Endothelial cell of umbilical vein (primary cell): Measurements from ENCODE around the gene XXYLT1. TPM values are rescaled to one million over a fixed set of nuclear protein-coding genes. Genes with fewer than 3 reads are reported as not detected.

Experiments used
- BruUV-seq: library from RNA; stranded (reverse); fragments of 400-500 nt; replicated peaks from 2 replicates; lab custom pipeline; 2021; lab: Mats Ljungman, UMichigan
- CTCF ChIA-PET: fragments of 300-600, 350-600 bp; sonication (Branson Sonifier 250); formaldehyde crosslinking; loops from one replicate; lab custom pipeline; 2021; ENCODE audit warnings: antibody characterized with exemption, inconsistent platforms; lab: Charles Lee
- POLR2A ChIA-PET: fragments of 300-600, 350-600 bp; sonication (Branson Sonifier 250); formaldehyde crosslinking; loops from one replicate; lab custom pipeline; 2021; ENCODE audit warnings: antibody characterized with exemption, inconsistent platforms; lab: Charles Lee
- DNase-seq: peaks from one replicate; pipeline ENCODE4 v3.0.0-alpha.2; 2011; ENCODE audit warnings: low read depth, low spot score
- FAIRE-seq: peaks from 2 replicates; lab custom pipeline; 2011; peaks lifted over from hg19 to GRCh38; lab: Jason Lieb, UNC
- H2AFZ ChIP-seq: 2 replicates; pipeline ENCODE4 v1.6.0; 2012; ENCODE audit warnings: low read depth, low read length, control low read depth, inconsistent platforms
- H3K27ac ChIP-seq: 2 replicates; pipeline ENCODE4 v1.5.1; 2011; ENCODE audit warnings: low read depth, mild to moderate bottlenecking, control low read depth, low read length, moderate library complexity; ENCODE audit not compliant: insufficient read depth
- H3K27me3 ChIP-seq, 2 experiments: 2 replicates each; pipeline versions ENCODE4 v1.6.0 to v1.6.1; 2011; ENCODE audit warnings: low read length in 2 of 2, mixed read lengths in 1 of 2; ENCODE audit not compliant: control insufficient read depth in 2 of 2, insufficient read depth in 2 of 2
- H3K36me3 ChIP-seq, 2 experiments: 2 replicates in 1 of 2; 3 replicates in 1 of 2; pipeline ENCODE4 v1.5.1; 2011; ENCODE audit warnings: low read length in 2 of 2, mild to moderate bottlenecking in 1 of 2, moderate library complexity in 1 of 2; ENCODE audit not compliant: control insufficient read depth in 2 of 2, insufficient read depth in 2 of 2; ENCODE audit errors: extremely low read depth in 1 of 2
- H3K4me1 ChIP-seq: 3 replicates; pipeline ENCODE4 v1.5.1; 2011; ENCODE audit warnings: mild to moderate bottlenecking, low read length; ENCODE audit not compliant: control insufficient read depth, insufficient read depth; ENCODE audit errors: extremely low read depth
- H3K4me2 ChIP-seq: 2 replicates; pipeline ENCODE4 v1.6.1; 2011; ENCODE audit warnings: low read length, control low read depth, mixed read lengths; ENCODE audit not compliant: insufficient read depth
- H3K4me3 ChIP-seq, 3 experiments: fragments of 200-600 bp in 1 of 3; sonication (generic), shearing (Covaris generic) in 1 of 3; replicated peaks in 1 of 3; 2 replicates each; pipeline ENCODE4 v1.5.1; 2011 to 2016; ENCODE audit warnings: control low read depth in 3 of 3, low read length in 3 of 3, mild to moderate bottlenecking in 2 of 3, inconsistent platforms in 1 of 3, low read depth in 1 of 3, moderate library complexity in 1 of 3; ENCODE audit not compliant: insufficient read depth in 1 of 3
- H3K79me2 ChIP-seq: 2 replicates; pipeline ENCODE4 v1.6.0; 2012; ENCODE audit warnings: low read length, inconsistent platforms; ENCODE audit not compliant: control insufficient read depth, insufficient read depth
- H3K9ac ChIP-seq: replicated peaks from 2 replicates; pipeline ENCODE3; 2011; ENCODE audit warnings: low read length, control low read depth; ENCODE audit not compliant: insufficient read depth; ENCODE audit errors: extremely low read depth
- H3K9me1 ChIP-seq: replicated peaks from 3 replicates; pipeline ENCODE4 v1.6.0; 2011; ENCODE audit warnings: mild to moderate bottlenecking, low read length; ENCODE audit not compliant: control insufficient read depth, insufficient read depth; ENCODE audit errors: extremely low read depth
- H3K9me3 ChIP-seq: replicated peaks from 2 replicates; pipeline ENCODE4 v1.5.1; 2012; ENCODE audit warnings: low read length, inconsistent platforms; ENCODE audit not compliant: control insufficient read depth, insufficient read depth
- H4K20me1 ChIP-seq: replicated peaks from 2 replicates; pipeline ENCODE3; 2011; ENCODE audit warnings: mild to moderate bottlenecking, low read length; ENCODE audit not compliant: control insufficient read depth, insufficient read depth; ENCODE audit errors: extremely low read depth
- CTCF ChIP-seq, 2 donors: IDR thresholded peaks; 1 replicate in 1 of 2; 2 replicates in 1 of 2; pipeline ENCODE4 v1.5.1; 2011; ENCODE audit warnings: low read length in 2 of 2, mild to moderate bottlenecking in 2 of 2, moderate library complexity in 2 of 2, control low read depth in 1 of 2, inconsistent platforms in 1 of 2, low read depth in 1 of 2; ENCODE audit not compliant: insufficient read depth in 1 of 2; ENCODE audit errors: extremely low read depth in 1 of 2
- POLR2AphosphoS5 ChIP-seq: IDR thresholded peaks from 2 replicates; pipeline ENCODE4 v1.6.1; 2012; ENCODE audit warnings: low read depth, mild to moderate bottlenecking, control low read depth, low read length, moderate library complexity; ENCODE audit not compliant: insufficient read depth
- dilution Hi-C: fragments of 300-500 bp; cut with MboI; formaldehyde crosslinking; loops from one replicate; pipeline ENCODE4 v1.15.0; 2019; ENCODE audit warnings: low sequenced_read_pairs; ENCODE audit not compliant: extremely low pct_ligation_motif_present
- intact Hi-C: fragments of 100-400 bp; cut with micrococcal nuclease; formaldehyde crosslinking; loops from one replicate; pipeline ENCODE4 v1.10.0; 2022
- polyA plus RNA-seq, 4 experiments: library from polyadenylated mRNA; depleted of rRNA in 3 of 4; stranded (reverse) in 3 of 4; unstranded in 1 of 4; fragments of >200 nt; gene quantifications; 2 replicates each; pipeline versions ENCODE4 v1.2.1 to v1.2.3, GENCODE V29; 2011 to 2012; ENCODE audit warnings: missing spikeins in 1 of 4
- total RNA-seq: library from RNA; stranded (reverse); gene quantifications from 2 replicates; pipeline ENCODE4 v1.2.3, GENCODE V29; 2021

XXYLT1 gene
- total and polyA plus RNA-seq, 2 donors (not counting 3 experiments of a cell fraction or from before 2014, with no cell fraction given), result 54.4 to 78.1 TPM

- H3K4me1 ChIP-seq, result peaks cover 45% of the 10 kb centered on the region
- peak overlapping the region; percentile 74 for H3K9ac ChIP-seq
- dilution Hi-C loops, result no loop called here
- H3K4me2 ChIP-seq, result peak overlapping the region; percentile 59
- H3K4me3 ChIP-seq, result no peak overlapping the region
- DNase-seq, result peak; percentile 57
- peak overlapping the region; percentile 79 for H3K27ac ChIP-seq
- no peaks in the 10 kb centered on the region for H3K9me1 ChIP-seq
- TF ChIP-seq CTCF (IDR thresholded peaks at IDR 0.05; ENCODE audit: extremely low read depth in 1 of 2, insufficient read depth in 1 of 2, low read depth in 1 of 2, low read length in 2 of 2), result peak in 1 of 2 donors; percentile 30
- no peak for TF ChIP-seq POLR2AphosphoS5
- peaks cover 2% of the 10 kb centered on the region for H3K9me3 ChIP-seq
- H4K20me1 ChIP-seq, result no peaks in the 10 kb centered on the region
- POLR2A ChIA-PET, result interaction anchor here (0.7 to 1.1 kb wide), 3 partner anchors 10 to 34 kb away, joined by 3 to 4 read pairs (median 3); no protein-coding TSS in a partner anchor
- H3K79me2 ChIP-seq, result peaks cover 23% of the 10 kb centered on the region
- no peaks in the 10 kb centered on the region for H3K27me3 ChIP-seq
- peak; percentile 12 for FAIRE-seq
- no TSS peak for BruUV-seq
- CTCF ChIA-PET, result interaction anchor here (0.6 to 2.6 kb wide), 15 partner anchors 10 to 63 kb away, joined by 3 to 14 read pairs (median 7); no protein-coding TSS in a partner anchor
- H2AFZ ChIP-seq, result peak overlapping the region; percentile 22
- intact Hi-C loops, result loop anchor here (2.0 kb wide), 1 partner anchor 77 kb away; no protein-coding TSS in a partner anchor
- no peaks in the 10 kb centered on the region for H3K36me3 ChIP-seq
Observed at GRCh38 chr3:195195321-195196209, 75.4 kb downstream of the XXYLT1 start.
